ENCODE results near the gene ABHD15.

GRCh38 chr17:29615492-29616299, 48.9 kb upstream of the ABHD15 start:
- no peak for TF ChIP-seq EP300 (IDR thresholded peaks at IDR 0.05)
- no peak for TF ChIP-seq NR3C1 (IDR thresholded peaks at IDR 0.05)
- no peak for TF ChIP-seq CHD2 (IDR thresholded peaks at IDR 0.05; ENCODE audit: low read length, partially characterized antibody)
- TF ChIP-seq CTCF (IDR thresholded peaks at IDR 0.05), result no peak

All from A549 (cell line).